Activated CD8-positive, alpha-beta T cell treated with anti-CD3 and anti-CD28 coated beads for 36 hours (primary cell): ENCODE measurements around the gene ANKS4B. TPM values are rescaled to one million over a fixed set of nuclear protein-coding genes. Genes with fewer than 3 reads are reported as not detected.

ENCODE experiments used
- ATAC-seq: fragments of 200-7000 bp; cut with Tn5 transposase; one replicate; pipeline ENCODE4 v1.10.0; 2021; ENCODE audit warnings: mild to moderate bottlenecking, moderate library complexity
- CTCF ChIA-PET: fragments of 350-600 bp; sonication (Branson Sonifier 250); formaldehyde crosslinking; loops from one replicate; lab custom pipeline; 2021; ENCODE audit warnings: antibody characterized with exemption; lab: Charles Lee
- POLR2A ChIA-PET: fragments of 350-600 bp; sonication (Branson Sonifier 250); formaldehyde crosslinking; loops from one replicate; lab custom pipeline; 2021; ENCODE audit warnings: antibody characterized with exemption; lab: Charles Lee
- DNase-seq: peaks from one replicate; pipeline ENCODE4 v3.0.0-alpha.2; 2020
- H3K27ac Mint-ChIP-seq: one replicate; pipeline ENCODE4 v1.8.0; 2021; ENCODE audit warnings: mild to moderate bottlenecking, mixed read lengths
- H3K27me3 Mint-ChIP-seq: one replicate; pipeline ENCODE4 v1.8.0; 2021; ENCODE audit warnings: mixed read lengths
- H3K36me3 Mint-ChIP-seq: one replicate; pipeline ENCODE4 v1.8.0; 2021; ENCODE audit warnings: low read depth, mixed read lengths
- H3K4me1 Mint-ChIP-seq: one replicate; pipeline ENCODE4 v1.8.0; 2021; ENCODE audit warnings: low read depth, mixed read lengths
- H3K4me3 Mint-ChIP-seq: one replicate; pipeline ENCODE4 v1.8.0; 2021; ENCODE audit warnings: mild to moderate bottlenecking, moderate library complexity, mixed read lengths
- H3K9me3 Mint-ChIP-seq: one replicate; pipeline ENCODE4 v1.8.0; 2021; ENCODE audit warnings: mixed read lengths
- CTCF ChIP-seq: fragments of 200-600 bp; IDR thresholded peaks from one replicate; pipeline ENCODE4 v1.8.0; 2022; ENCODE audit warnings: antibody characterized with exemption, mild to moderate bottlenecking
- intact Hi-C: fragments of 100-400 bp; cut with micrococcal nuclease; formaldehyde crosslinking; loops from one replicate; pipeline ENCODE4 v1.10.0; 2022
- total RNA-seq, 2 experiments: library from RNA; stranded (reverse); gene quantifications; one replicate each; pipeline ENCODE4 v1.2.3, GENCODE V29; 2021

Gene ANKS4B
- total RNA-seq, 2 experiments from 2014 or later = not detected

GRCh38 chr16:21277927-21278706 is 44.6 kb downstream of the ANKS4B start, which contains the start of gene CRYM:
Gene CRYM (minus strand): TSS chr16:21278290. CDS start chr16:21278251, 39 bp downstream.
- Mint-ChIP-seq H3K9me3 (no peaks in the 10 kb centered on the region), H3K4me1 (no peaks in the 10 kb centered on the region), H3K27me3 (peaks cover 58% of the 10 kb centered on the region), H3K27ac (no peak within 1 kb of the TSS), H3K4me3 (peak within 1 kb of the TSS; percentile 12), H3K36me3 (no peaks in the 10 kb centered on the region)
- ChIA-PET CTCF (interaction anchor here (0.8 to 2.6 kb wide), 6 partner anchors 13 to 121 kb away, joined by 3 to 13 read pairs (median 4); no protein-coding TSS in a partner anchor), POLR2A (interaction anchor here (0.6 kb wide), 1 partner anchor 9 kb away, joined by 3 read pairs; no protein-coding TSS in a partner anchor)
- TF ChIP-seq CTCF = peak; percentile 84
- intact Hi-C loops = no loop called here
- ATAC-seq (peak; percentile 97), DNase-seq (peak; percentile 69)

- no peak for DNase-seq
- ATAC-seq = no peak
- H3K9me3 Mint-ChIP-seq = no peaks in the 10 kb centered on the region
- H3K4me1 Mint-ChIP-seq = peaks cover 5% of the 10 kb centered on the region
- H3K4me3 Mint-ChIP-seq = no peak overlapping the region
- peaks cover 62% of the 10 kb centered on the region for H3K27me3 Mint-ChIP-seq
- ChIA-PET CTCF (interaction anchor here (1.2 to 1.8 kb wide), 2 partner anchors 21 to 91 kb away, joined by 3 to 5 read pairs; no protein-coding TSS in a partner anchor), POLR2A (interaction anchor here (0.9 kb wide), 1 partner anchor 24 kb away, joined by 3 read pairs; no protein-coding TSS in a partner anchor)
- no peaks in the 10 kb centered on the region for H3K36me3 Mint-ChIP-seq
- TF ChIP-seq CTCF = no peak
- H3K27ac Mint-ChIP-seq = no peak overlapping the region
- intact Hi-C loops = no loop called here
These were observed 46.0 kb downstream of the ANKS4B start for GRCh38 chr16:21279501-21279900.

- Mint-ChIP-seq H3K27me3 (peaks cover 61% of the 10 kb centered on the region), H3K4me1 (peaks cover 5% of the 10 kb centered on the region), H3K27ac (no peak overlapping the region), H3K4me3 (no peak overlapping the region), H3K36me3 (no peaks in the 10 kb centered on the region), H3K9me3 (peaks cover 2% of the 10 kb centered on the region)
- intact Hi-C loops = no loop called here
- CTCF ChIA-PET = no interaction called here
- no peak for TF ChIP-seq CTCF
- DNase-seq (no peak), ATAC-seq (no peak)
- POLR2A ChIA-PET = interaction anchor here (0.9 kb wide), 1 partner anchor 9 kb away, joined by 3 read pairs; no protein-coding TSS in a partner anchor
These were observed 48.3 kb downstream of the ANKS4B start for GRCh38 chr16:21281698-21282389.

GRCh38 chr16:21283521-21284289 is 50.2 kb downstream of the ANKS4B start:
- peaks cover 5% of the 10 kb centered on the region for H3K4me1 Mint-ChIP-seq
- no peaks in the 10 kb centered on the region for H3K36me3 Mint-ChIP-seq
- DNase-seq (peak; percentile 5), ATAC-seq (no peak)
- TF ChIP-seq CTCF = no peak
- ChIA-PET POLR2A (no interaction called here), CTCF (interaction anchor here (0.6 kb wide), 1 partner anchor 22 kb away, joined by 3 read pairs; no protein-coding TSS in a partner anchor)
- peaks cover 2% of the 10 kb centered on the region for H3K9me3 Mint-ChIP-seq
- intact Hi-C loops = no loop called here
- H3K4me3 Mint-ChIP-seq = peak overlapping the region; percentile 22
- no peak overlapping the region for H3K27ac Mint-ChIP-seq
- H3K27me3 Mint-ChIP-seq = peaks cover 54% of the 10 kb centered on the region
